Stimulated activated CD8-positive, alpha-beta memory T cell treated with anti-CD3 and anti-CD28 coated beads, Interleukin-15, amount 100 ng/mL, for 24 hours (primary cell): ENCODE results near the gene CNOT8.
"Not testable (repeated sequence)": the region's sequence is repeated elsewhere in the genome, so short reads cannot be mapped to it uniquely, and the experiment has no call there.

Experiments used
- DNase-seq: peaks from one replicate; pipeline ENCODE4 v3.0.0-alpha.2; 2020; ENCODE audit warnings: low read depth

CNOT8 gene

GRCh38 chr5:154865466-154866184 lies 7.2 kb downstream of the CNOT8 start:
- no peak for DNase-seq

GRCh38 chr5:154866841-154867240 lies 8.4 kb downstream of the CNOT8 start:
- DNase-seq, result no peak

- DNase-seq, result no peak
Observed at GRCh38 chr5:154868702-154869101, 10.3 kb downstream of the CNOT8 start.

DNA sequence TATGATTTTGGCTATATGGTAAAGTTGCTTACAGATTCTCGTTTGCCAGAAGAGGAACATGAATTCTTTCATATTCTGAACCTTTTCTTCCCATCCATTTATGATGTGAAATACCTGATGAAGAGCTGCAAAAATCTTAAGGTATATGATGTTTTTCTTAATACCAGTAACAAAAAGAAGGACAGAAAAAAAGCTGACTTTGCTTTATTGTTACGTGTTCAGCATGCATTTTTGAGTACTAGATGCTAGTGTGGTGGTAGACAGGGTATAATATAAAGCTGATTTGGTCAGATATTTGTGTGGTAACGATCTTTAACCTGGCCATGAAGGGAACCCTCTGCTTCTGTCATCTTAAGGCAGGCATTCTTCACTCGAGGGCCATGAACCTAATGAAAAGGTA lies 13.3 kb downstream of the CNOT8 start:
- DNase-seq, result no peak

GRCh38 chr5:154873791-154874331 lies 15.4 kb downstream of the CNOT8 start:
- DNase-seq, result no peak

GRCh38 chr5:154878642-154879335 lies 20.4 kb downstream of the CNOT8 start:
- DNase-seq, result no peak

DNA sequence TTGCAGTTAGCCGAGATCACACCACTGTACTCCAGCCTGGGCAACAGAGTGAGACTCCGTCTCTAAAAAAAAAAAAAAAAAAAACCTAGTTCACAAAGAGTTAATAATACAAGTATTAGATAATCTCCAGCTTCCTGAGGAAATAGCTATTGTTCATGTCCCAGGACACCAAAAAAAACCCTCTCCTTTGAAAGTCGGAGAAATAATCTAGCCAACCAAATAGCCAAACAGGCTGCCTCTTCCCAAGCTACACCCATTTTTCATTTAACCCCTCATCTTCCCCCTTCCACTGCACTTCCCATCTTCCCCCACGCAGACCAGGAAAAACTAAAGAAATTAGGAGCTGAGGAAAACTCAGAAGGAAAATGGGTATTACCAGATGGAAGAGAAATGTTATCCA lies 23.6 kb downstream of the CNOT8 start:
- DNase-seq, result no peak

GRCh38 chr5:154884424-154884823 lies 26.0 kb downstream of the CNOT8 start:
- no peak for DNase-seq

DNA sequence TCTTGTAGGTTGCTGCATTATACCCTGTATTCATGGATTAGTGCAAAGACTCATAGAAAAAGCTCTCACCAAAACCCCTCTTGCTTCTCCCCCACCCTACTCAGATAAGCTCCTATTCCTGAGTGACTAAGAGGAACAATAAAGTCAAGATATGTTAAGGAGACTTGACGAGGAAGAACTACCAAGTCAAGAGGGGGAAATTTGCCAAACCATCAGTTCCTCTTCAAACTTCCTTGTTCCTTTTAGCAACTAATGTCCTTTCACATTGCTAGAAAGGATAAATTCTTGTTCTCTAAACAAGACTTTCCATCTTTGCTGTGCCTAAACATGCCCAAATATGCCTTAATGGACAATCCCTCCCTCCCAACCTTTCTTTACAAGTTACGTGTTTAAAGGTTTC lies 27.0 kb downstream of the CNOT8 start:
- no peak for DNase-seq

DNA sequence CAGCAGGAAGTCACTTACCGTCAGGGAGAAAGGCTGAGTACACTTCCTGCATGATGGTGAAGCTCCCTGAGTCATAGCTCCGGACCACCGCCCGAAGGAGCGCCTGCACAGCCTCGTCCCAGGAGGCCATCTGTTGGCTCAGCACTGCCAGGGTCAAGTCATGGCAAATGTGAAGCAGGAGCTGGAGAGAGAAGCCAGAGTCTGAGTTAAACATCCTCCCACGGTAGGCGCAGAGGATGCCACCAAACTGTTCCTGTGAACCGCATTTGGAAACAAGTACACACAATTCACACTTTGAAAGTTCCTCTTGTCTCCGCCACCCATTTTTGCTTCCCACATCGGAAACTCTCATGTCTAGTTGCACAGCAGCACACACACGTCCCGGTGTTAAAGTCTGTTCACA lies 33.9 kb downstream of the CNOT8 start:
- no peak for DNase-seq

GRCh38 chr5:154893381-154893780 lies 35.0 kb downstream of the CNOT8 start:
- no peak for DNase-seq

- DNase-seq, result no peak
Observed at GRCh38 chr5:154895606-154896561, 37.5 kb downstream of the CNOT8 start.

DNA sequence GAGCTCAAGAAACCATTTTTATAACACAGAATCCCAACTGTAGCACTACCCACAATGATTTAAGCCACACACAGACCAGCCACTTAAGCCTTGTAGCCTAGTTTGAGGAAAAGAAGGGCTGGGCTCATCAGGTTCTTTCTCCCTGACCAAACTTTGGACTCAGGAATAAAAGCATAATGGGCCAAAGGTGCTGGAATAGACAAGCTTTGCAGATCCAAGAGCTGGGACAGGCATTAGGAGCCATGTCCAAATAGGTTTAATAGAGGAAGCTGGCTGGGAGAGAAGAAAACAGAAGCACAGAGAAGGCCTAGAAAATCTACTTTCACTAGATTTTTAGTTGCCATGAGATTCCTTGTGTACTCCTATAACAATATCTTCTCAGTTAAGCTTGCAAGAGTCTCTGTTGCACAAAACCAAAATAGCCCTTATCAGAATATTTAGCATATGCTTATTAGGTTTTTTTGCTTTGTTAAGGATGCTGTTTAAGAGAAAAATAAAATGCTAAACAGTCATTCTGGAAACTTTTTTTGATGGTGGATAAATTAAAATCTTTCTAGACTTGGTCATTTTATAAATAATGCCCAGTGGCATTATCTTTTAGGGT lies 38.2 kb downstream of the CNOT8 start:
- DNase-seq, result no peak

DNA sequence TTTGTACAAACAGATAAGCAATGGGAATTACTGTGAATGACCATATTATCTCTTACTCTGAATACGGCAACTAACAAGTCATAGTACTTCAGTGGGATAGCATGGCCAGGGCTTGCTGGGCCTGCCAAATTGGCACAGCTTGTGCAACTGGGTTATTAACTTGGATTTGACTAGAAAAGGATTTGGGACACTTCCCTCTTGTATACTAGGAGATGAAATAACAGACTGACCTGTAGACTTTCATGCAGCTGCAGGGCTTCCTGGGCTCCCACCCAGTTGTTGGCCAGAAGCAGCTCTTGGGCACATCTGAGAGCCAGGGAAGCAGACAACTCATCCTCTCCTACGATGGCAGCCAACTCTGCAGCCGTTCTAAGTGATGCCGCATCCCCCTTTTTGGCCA lies 39.8 kb downstream of the CNOT8 start:
- no peak for DNase-seq

GRCh38 chr5:154899151-154899816 lies 40.9 kb downstream of the CNOT8 start:
- DNase-seq, result no peak

GRCh38 chr5:154900066-154900465 lies 41.6 kb downstream of the CNOT8 start:
- DNase-seq, result no peak

- no peak for DNase-seq
Observed at GRCh38 chr5:154901276-154901675, 42.8 kb downstream of the CNOT8 start.

DNA sequence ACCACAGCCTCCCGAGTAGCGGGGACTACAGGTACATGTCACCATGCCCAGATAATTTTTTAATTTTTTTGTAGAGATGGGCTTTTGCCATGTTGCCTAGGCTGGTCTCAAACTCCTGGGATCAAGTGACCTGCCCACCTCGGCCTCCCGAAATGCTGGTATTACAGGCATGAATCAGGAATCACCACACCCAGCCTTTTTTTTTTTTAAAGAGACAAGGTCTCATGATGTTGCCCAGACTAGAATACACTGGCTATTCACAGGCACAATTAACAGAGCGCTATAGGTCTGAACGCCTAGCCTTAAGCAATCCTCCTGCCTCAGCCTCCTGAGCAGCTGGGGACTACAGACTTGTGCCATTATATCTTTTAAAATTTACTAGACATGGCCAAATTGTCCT lies 43.5 kb downstream of the CNOT8 start:
- no peak for DNase-seq

- DNase-seq, result not testable (repeated sequence)
Observed at GRCh38 chr5:154905601-154906000, 47.2 kb downstream of the CNOT8 start.

DNA sequence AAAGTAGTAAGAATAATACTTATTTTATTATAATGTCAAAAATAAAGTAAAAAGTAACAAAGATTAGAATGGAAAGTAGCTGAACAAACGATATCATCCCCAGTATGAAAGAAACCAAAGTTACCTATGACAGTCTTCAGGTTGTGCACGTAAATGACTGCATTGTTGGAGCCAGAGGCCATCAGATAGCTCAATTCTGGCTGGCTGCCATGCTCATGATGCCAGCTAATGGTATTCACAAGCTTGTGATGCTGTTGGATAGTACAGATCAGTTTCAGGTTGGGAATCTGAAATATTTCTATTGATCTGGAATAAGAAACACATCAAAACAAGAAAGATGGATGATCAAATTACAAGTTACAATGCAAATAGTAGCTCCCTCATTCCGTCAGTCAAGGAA lies 58.4 kb downstream of the CNOT8 start:
- no peak for DNase-seq

GRCh38 chr5:154917757-154918156 lies 59.3 kb downstream of the CNOT8 start:
- DNase-seq, result no peak
